Activated T-helper 17 cell treated with anti-CD3 and anti-CD28 coated beads, Interleukin-2, amount 50 U/mL, for 72 hours (primary cell): ENCODE results near the gene SPAG17. TPM values are rescaled to one million over a fixed set of nuclear protein-coding genes. Genes with fewer than 3 reads are reported as not detected.

Experiments used
- ATAC-seq: fragments of 150-1000 bp; cut with Tn5 transposase; replicated peaks from 2 replicates; pipeline ENCODE4 v1.10.0; 2021; ENCODE audit warnings: mild to moderate bottlenecking, moderate library complexity
- H3K27ac Mint-ChIP-seq: one replicate; pipeline ENCODE4 v1.8.0; 2022; ENCODE audit warnings: mixed read lengths
- H3K27me3 Mint-ChIP-seq: one replicate; pipeline ENCODE4 v1.8.0; 2022; ENCODE audit warnings: mixed read lengths
- H3K36me3 Mint-ChIP-seq: one replicate; pipeline ENCODE4 v1.8.0; 2022; ENCODE audit warnings: low read depth, mild to moderate bottlenecking, mixed read lengths
- H3K4me1 Mint-ChIP-seq: one replicate; pipeline ENCODE4 v1.8.0; 2022; ENCODE audit warnings: mixed read lengths
- H3K4me3 Mint-ChIP-seq: one replicate; pipeline ENCODE4 v1.8.0; 2022; ENCODE audit warnings: mild to moderate bottlenecking, mixed read lengths
- H3K9me3 Mint-ChIP-seq: one replicate; pipeline ENCODE4 v1.8.0; 2022; ENCODE audit warnings: mixed read lengths
- total RNA-seq, 2 donors: library from RNA; stranded (reverse); gene quantifications; one replicate each; pipeline ENCODE4 v1.2.3, GENCODE V29; 2022

SPAG17 gene
- total RNA-seq, 2 donors from 2014 or later = not detected

DNA sequence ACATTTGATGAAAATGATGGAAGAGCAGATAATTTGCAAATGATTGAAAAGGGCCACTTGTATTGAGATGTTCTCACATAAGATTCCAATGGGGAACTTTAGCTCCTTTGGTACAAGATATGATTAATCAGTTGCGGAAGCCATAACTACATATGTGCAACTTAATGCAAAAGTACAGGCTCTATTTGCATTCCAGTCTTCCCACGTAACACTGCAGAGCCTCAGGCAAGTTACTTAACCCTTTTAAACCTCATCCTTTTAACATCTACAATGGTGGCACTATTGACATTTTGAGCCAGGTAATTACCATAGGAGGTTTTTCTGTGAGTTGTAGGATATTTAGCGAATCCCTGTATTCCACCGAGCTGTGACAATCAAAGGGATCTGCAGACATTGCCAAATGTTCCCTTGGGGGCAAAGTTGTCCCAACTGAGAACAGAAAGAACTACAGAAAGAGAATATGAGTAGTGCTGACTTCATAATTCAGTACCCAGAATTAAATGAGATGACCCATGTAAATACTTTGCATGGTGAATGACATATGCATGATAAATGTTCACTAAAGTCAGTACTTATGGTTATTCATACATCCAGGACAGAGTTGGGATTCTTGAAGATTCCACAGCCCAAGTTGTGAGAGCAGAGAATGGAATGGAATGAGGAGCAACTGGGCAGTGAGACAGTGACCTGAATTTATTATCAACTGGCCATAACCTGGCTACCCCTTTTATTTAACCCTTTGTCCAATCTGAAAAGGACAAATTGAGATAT lies 62.6 kb downstream of the SPAG17 start:
- no peak overlapping the region for H3K27ac Mint-ChIP-seq
- no peaks in the 10 kb centered on the region for H3K36me3 Mint-ChIP-seq
- no peaks in the 10 kb centered on the region for H3K9me3 Mint-ChIP-seq
- no peak for ATAC-seq
- H3K4me1 Mint-ChIP-seq = no peaks in the 10 kb centered on the region
- H3K27me3 Mint-ChIP-seq = peaks cover 7% of the 10 kb centered on the region
- no peak overlapping the region for H3K4me3 Mint-ChIP-seq

DNA sequence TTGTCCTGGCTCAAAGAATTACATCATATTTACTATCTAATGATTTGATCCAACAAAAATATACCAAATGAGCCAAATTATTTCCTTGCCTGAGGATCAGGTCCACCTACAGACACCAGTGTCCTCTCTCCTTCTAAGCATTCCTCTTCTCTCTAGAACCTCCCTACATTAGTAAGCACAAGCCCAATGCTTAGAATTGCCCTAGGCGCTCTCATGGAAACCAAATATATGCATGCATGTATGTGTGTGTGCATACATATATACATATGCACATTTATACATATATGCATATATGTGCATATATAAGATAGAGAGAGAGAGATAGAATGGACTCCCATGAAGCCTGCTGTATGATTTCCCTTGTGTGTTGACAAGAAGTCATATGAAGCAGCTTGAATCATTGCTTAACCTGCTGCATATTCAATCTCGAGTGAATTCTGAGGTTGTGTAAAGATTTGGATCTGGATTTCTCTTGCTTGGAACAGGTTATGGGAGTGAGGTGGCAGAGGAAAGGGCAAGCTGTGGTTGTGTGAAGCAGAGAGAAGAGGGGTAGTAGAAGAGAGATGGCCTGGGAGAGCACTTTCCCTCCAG lies 66.1 kb downstream of the SPAG17 start:
- Mint-ChIP-seq H3K4me1 (no peaks in the 10 kb centered on the region), H3K36me3 (no peaks in the 10 kb centered on the region), H3K27ac (no peak overlapping the region), H3K9me3 (no peaks in the 10 kb centered on the region), H3K27me3 (peaks cover 14% of the 10 kb centered on the region), H3K4me3 (no peak overlapping the region)
- no peak for ATAC-seq

DNA sequence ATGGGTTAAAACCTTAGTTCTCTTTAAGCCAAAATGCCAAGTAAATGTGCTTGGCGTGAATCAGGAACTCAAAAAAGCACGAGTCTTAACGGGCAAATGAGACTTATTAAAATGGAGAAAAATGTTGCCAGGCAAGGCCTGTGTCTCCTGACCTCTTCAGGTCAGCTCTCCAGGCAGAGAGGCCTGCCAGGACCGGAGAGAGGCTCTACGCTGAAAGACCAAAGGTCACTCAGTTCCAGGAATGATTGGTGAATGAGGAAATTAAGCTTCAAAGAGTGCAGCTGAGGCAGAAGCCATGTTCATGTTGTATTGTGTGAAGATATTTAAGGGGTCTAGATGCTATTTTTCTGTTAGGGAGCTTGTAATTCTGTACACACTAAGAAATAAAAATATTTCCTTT lies 66.6 kb downstream of the SPAG17 start:
- H3K4me3 Mint-ChIP-seq = no peak overlapping the region
- no peak overlapping the region for H3K27ac Mint-ChIP-seq
- no peak for ATAC-seq
- H3K4me1 Mint-ChIP-seq = no peaks in the 10 kb centered on the region
- no peaks in the 10 kb centered on the region for H3K9me3 Mint-ChIP-seq
- peaks cover 17% of the 10 kb centered on the region for H3K27me3 Mint-ChIP-seq
- no peaks in the 10 kb centered on the region for H3K36me3 Mint-ChIP-seq

DNA sequence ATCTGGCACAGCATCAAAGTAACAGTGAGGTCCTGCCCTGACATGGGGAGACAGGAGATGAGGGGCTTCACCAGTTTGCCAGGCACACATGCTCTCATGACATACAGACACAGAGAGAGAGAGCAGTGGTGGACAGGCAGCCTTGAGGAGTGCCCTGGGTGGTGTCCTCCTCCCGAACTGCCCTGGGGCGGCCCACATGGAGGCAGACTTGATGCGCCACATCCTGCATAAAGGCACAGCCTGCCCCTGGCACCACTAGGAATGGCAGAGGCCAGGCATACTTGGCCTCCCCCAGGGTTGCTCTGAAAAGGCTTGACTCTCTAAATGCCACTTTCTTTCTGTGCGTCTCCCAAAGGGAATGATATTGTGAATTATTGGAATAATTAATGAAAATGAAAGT lies 67.5 kb downstream of the SPAG17 start:
- Mint-ChIP-seq H3K36me3 (no peaks in the 10 kb centered on the region), H3K27me3 (peaks cover 17% of the 10 kb centered on the region), H3K4me3 (no peak overlapping the region), H3K9me3 (no peaks in the 10 kb centered on the region), H3K4me1 (no peaks in the 10 kb centered on the region), H3K27ac (no peak overlapping the region)
- ATAC-seq = no peak

DNA sequence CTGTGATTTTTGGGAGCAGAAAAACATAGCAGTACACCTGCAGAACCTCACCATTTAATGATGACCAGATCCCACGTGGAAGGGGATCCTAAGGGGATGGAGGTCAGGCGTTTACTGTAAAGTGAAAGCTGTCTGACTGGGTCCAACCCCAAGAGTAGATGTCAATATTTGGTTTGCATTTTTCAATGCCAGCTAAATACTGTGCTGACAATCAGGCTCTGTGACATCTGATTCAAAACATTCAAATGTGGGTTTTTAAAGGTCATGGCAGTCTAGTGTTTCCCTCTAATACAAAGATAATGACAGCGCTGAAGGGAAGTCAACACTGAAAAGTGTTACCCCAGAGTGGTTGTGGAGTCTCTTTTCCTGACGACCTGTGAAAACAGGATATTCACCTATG lies 68.1 kb downstream of the SPAG17 start:
- Mint-ChIP-seq H3K9me3 (no peaks in the 10 kb centered on the region), H3K4me3 (no peak overlapping the region), H3K27me3 (peaks cover 17% of the 10 kb centered on the region), H3K27ac (no peak overlapping the region), H3K4me1 (no peaks in the 10 kb centered on the region), H3K36me3 (no peaks in the 10 kb centered on the region)
- no peak for ATAC-seq

DNA sequence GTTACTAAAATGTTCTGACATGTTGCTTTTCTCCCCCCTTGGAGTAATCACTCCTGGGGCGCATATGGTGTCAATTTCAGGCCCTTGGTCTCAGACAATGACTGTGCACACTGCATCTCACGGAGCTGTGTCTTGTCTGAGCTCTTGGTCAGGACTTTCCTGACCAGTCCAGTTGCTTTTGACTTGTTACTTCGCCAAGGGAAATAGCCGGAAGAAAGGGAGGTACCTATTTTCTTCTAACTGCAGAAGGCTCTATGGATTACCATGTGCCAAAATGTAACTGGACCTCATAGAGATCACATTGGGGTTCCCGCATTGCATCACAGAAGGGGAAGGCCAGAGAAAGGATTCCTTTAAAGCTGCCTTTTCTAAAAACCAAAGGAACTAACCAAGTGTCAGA lies 68.6 kb downstream of the SPAG17 start:
- Mint-ChIP-seq H3K4me1 (no peaks in the 10 kb centered on the region), H3K27ac (no peak overlapping the region), H3K36me3 (no peaks in the 10 kb centered on the region), H3K9me3 (no peaks in the 10 kb centered on the region), H3K27me3 (peaks cover 17% of the 10 kb centered on the region), H3K4me3 (no peak overlapping the region)
- ATAC-seq = no peak

DNA sequence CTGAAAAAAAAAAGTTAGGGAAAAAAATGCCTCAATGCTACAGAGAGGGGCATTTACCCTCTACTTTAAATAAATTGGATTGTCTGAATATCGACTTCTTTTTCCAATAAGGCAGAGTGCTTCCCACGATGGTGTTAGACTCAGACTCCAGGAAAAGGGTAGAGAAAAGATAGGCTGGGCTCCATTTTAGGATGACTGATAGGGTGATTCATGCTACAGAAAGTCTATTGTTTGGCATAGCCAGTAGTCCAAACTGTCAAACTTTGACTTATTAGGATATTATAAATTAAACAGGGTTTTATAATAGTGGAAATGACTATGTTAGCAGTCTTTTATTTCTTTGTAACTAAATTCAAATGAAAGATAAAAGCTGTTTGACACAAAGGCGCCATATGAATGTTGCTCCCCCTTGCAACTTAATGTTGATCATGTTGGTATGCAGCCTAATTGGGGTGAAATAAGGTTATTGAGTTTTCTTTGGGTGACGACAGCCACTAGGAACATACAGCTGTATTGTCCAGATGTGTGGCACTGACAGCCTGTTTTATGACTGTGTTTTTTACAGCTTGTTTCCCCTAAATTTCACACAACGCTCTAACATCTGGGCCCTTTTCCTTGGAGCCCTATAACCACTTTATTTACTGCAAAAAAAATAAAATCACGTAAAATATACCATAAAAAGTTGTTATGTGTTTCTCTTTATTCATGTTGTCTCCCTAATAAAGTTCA lies 69.3 kb downstream of the SPAG17 start:
- no peak for ATAC-seq
- Mint-ChIP-seq H3K36me3 (no peaks in the 10 kb centered on the region), H3K27me3 (peaks cover 13% of the 10 kb centered on the region), H3K9me3 (no peaks in the 10 kb centered on the region), H3K27ac (no peak overlapping the region), H3K4me1 (no peaks in the 10 kb centered on the region), H3K4me3 (no peak overlapping the region)

DNA sequence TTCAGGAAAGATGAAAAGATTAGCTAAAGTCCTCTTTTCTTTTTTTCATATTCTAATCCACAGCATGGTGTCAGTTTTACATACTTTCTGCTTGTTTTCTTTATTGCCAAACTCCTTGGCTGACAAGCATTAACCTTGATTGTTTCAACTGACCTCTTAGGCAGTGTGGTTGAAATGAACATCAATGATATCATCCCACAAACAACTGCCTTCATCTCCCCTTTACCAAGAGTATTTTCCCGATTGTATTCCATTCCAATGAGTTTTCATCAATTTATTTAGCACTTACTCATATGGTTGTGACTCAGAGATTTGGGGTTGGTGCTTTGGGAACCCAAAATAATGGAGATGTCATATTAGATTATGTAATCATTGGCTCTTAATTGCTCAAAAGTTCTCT lies 71.8 kb downstream of the SPAG17 start:
- peaks cover 13% of the 10 kb centered on the region for H3K27me3 Mint-ChIP-seq
- H3K36me3 Mint-ChIP-seq = no peaks in the 10 kb centered on the region
- no peak for ATAC-seq
- no peaks in the 10 kb centered on the region for H3K9me3 Mint-ChIP-seq
- no peak overlapping the region for H3K4me3 Mint-ChIP-seq
- no peaks in the 10 kb centered on the region for H3K4me1 Mint-ChIP-seq
- H3K27ac Mint-ChIP-seq = no peak overlapping the region

DNA sequence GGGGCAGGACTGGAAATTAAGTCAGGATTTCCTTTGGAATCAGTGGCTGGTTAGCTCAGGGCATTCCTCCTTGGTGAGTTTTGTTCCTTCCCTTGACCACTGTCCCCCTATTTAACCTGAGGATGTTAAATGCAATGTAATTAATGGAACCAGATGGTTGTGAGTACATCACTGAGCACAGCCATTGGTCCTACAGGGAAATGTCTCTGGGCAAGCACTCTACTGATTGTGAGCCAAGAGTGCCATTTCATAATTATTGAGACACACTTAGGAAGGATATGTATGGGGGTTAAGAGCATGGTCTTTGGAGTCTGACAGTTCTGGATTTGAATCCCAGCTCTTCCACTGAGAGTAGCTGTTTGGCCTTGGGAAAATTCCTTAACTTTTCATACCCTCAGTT lies 74.4 kb downstream of the SPAG17 start:
- H3K9me3 Mint-ChIP-seq = no peaks in the 10 kb centered on the region
- peaks cover 13% of the 10 kb centered on the region for H3K27me3 Mint-ChIP-seq
- no peaks in the 10 kb centered on the region for H3K36me3 Mint-ChIP-seq
- no peak for ATAC-seq
- H3K4me3 Mint-ChIP-seq = no peak overlapping the region
- H3K27ac Mint-ChIP-seq = no peak overlapping the region
- H3K4me1 Mint-ChIP-seq = no peaks in the 10 kb centered on the region

DNA sequence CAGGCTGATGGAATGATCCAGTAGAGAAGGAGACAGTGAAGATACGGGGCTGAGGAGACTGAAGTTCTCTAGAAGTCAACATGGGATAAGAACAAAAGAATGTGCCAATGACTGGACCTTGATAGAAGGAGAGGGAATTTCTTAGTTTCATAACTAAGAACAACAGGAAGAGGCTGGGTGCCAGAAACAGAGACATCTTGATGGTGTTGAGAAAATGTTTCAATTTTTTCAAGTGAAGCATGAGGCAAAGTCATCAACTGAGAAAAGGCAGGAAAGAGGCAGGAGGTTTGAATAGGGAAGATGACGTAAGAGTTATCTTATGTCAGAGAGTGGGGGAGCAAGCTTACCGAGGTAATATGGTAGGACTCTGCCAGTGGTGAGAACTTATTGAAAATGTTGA lies 80.1 kb downstream of the SPAG17 start:
- Mint-ChIP-seq H3K9me3 (no peaks in the 10 kb centered on the region), H3K27ac (no peak overlapping the region), H3K4me3 (no peak overlapping the region), H3K4me1 (no peaks in the 10 kb centered on the region), H3K36me3 (no peaks in the 10 kb centered on the region), H3K27me3 (no peaks in the 10 kb centered on the region)
- ATAC-seq = no peak

DNA sequence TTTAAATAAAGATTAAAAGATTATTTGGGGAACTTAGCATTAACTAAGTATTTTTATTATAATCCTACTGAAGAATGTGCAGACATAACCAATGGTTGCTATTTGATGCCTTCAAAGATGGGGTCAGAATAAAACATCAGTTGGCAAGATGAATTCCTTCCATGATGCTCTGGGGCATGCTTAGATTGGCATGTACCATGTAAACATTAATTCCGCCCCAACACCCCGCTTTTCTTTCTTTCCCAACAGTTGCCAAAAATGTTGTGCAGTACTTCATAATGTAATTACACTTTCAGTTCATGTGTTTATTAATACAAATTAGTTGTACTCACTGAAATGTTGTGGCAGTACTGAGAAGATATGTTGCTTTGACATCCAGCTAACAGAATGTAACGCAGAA lies 82.6 kb downstream of the SPAG17 start:
- Mint-ChIP-seq H3K36me3 (no peaks in the 10 kb centered on the region), H3K9me3 (no peaks in the 10 kb centered on the region), H3K27me3 (peaks cover under 1% of the 10 kb centered on the region), H3K27ac (no peak overlapping the region), H3K4me3 (no peak overlapping the region), H3K4me1 (no peaks in the 10 kb centered on the region)
- no peak for ATAC-seq

DNA sequence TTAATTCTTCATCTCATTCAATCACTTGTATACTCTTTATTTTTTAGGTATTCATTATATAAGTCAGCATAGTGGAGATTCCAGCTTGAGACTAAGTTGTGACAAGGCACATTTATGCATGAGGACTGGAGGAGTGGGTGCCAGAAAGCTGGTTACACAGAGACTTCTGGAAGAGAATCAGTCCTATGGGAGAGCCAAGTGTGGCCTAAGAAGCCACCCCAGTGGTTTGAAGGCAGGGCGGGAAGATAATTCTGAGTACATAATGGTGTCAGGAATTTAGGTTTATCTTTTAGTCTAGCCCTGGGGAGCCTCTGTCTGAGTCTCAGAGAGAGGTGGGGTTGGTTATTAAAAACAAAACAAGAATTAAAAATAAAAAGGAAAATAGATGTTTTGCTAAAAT lies 83.0 kb downstream of the SPAG17 start:
- Mint-ChIP-seq H3K9me3 (no peaks in the 10 kb centered on the region), H3K4me3 (no peak overlapping the region), H3K36me3 (no peaks in the 10 kb centered on the region), H3K4me1 (no peaks in the 10 kb centered on the region), H3K27me3 (peaks cover 3% of the 10 kb centered on the region), H3K27ac (no peak overlapping the region)
- ATAC-seq = no peak

DNA sequence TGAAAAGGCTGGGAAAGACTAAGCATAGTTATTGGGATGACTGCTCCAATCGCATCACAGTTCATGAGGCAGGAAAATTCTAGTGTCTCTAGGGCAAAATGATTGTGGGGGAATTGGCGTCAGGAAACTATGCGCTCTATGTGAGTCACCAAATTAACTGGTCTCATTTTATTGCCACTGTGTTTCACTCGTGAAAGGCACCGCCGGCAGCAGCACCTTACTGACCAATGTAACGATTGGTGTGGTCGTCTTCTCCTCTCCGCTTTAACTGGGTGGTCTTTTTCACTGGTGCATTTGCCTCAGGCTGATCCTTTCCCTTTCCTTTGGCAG lies 83.5 kb downstream of the SPAG17 start:
- Mint-ChIP-seq H3K9me3 (no peaks in the 10 kb centered on the region), H3K36me3 (no peaks in the 10 kb centered on the region), H3K27me3 (peaks cover 3% of the 10 kb centered on the region), H3K4me3 (no peak overlapping the region), H3K4me1 (no peaks in the 10 kb centered on the region), H3K27ac (no peak overlapping the region)
- no peak for ATAC-seq

DNA sequence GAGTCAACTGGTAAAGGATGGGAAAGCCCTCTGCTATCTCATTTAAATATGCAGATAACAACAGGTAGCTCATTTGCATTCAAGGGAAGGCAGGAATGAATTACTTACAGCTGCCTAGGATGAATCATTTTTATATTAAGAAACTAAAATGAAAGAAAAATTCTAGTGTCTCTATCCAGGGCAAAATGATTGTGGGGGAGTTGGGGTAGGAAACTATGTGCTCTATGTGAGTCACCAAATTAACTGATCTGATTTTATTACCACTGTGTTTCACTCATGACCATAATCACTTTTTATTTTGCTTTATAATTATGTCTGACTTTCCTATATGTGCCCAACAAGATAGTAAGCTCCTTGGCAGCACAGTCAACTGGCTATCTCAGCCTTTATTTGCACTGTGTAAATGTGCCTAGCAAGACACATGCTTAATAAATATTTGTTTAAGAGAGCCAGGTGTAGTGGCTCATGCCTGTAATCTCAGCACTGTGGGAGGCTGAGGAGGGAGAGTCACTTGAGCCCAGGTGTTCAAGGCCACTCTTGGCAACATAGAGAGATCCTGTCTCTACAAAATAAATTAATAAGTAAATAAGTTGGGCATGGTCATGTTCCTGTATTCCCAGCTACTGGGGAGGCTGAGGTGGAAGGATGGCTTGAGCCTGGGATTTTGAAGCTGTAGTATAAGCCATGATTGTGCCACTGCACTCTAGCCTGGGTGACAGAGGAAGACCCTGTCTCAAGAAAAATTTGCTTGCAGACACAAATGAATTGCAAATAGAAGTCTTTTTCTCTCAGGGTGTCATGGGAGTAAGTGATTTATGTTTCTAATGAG lies 84.1 kb downstream of the SPAG17 start:
- Mint-ChIP-seq H3K27me3 (peaks cover 3% of the 10 kb centered on the region), H3K36me3 (no peaks in the 10 kb centered on the region), H3K9me3 (no peaks in the 10 kb centered on the region), H3K27ac (no peak overlapping the region), H3K4me1 (no peaks in the 10 kb centered on the region), H3K4me3 (no peak overlapping the region)
- no peak for ATAC-seq
